NAMALWA (cell line): ENCODE data around the gene OPTC.
A peak's percentile ranks its signal among the peaks of the same experiment; 100 is the strongest.

Experiments
- DNase-seq: peaks from one replicate; pipeline ENCODE4 v3.0.0-alpha.2; 2015; ENCODE audit warnings: low spot score

OPTC gene

GRCh38 chr1:203491664-203492063 lies 2.3 kb upstream of the OPTC start:
- DNase-seq: no peak

DNA sequence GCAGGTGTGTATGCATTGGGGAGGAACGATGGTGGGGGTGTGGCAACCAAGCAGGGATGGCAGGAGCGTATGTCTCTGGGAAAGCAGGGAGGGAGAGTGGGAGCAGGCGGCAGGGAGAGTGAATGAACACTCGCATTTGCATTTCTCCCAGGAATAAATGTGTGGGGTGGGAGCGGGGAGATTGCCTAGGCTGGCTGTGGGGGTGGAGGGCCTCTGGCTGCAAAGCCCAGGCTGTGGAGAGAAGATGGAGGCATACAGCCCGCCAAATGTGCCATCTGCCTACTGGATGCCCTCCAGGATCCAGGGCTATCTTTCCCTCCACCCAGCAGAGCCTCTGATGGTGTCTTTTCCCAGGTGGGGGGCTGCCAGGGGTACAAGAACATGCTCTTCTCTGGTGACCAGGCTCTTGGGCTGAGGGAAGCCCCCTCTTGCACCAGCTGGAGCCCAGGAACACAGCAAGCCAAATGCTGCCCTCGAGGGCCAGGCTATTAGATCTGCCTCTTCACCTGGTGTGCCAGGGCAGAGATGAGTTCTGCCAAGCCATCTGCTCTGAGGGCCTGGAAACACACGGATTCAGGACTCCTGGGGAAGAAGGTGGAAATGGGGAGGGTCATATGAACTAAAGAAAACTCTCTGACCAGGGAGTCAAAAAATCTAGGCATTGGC lies 1.7 kb upstream of the OPTC start:
- DNase-seq: no peak

DNA sequence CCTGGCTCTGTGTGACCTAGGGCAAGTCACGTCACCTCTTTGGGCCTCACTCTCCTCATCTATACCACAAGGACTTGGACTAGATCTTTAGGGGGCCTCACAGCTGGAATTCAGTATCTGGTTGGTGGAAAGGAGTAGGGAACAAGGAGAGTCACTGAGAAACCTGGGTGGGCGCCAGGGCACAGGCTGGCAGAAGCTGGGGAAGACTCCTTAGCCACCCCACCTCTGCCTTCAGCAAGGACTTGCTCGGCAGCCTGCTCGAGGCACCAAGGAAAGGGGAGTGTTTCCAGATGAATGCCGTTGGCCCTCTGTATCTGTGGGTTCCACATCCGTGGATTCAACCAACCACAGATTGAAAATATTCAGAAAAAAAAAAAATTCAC lies 1.2 kb upstream of the OPTC start:
- no peak for DNase-seq

GRCh38 chr1:203495845-203496244 lies 1.9 kb downstream of the OPTC start:
- no peak for DNase-seq

GRCh38 chr1:203497269-203497777 lies 3.4 kb downstream of the OPTC start:
- DNase-seq: no peak

DNA sequence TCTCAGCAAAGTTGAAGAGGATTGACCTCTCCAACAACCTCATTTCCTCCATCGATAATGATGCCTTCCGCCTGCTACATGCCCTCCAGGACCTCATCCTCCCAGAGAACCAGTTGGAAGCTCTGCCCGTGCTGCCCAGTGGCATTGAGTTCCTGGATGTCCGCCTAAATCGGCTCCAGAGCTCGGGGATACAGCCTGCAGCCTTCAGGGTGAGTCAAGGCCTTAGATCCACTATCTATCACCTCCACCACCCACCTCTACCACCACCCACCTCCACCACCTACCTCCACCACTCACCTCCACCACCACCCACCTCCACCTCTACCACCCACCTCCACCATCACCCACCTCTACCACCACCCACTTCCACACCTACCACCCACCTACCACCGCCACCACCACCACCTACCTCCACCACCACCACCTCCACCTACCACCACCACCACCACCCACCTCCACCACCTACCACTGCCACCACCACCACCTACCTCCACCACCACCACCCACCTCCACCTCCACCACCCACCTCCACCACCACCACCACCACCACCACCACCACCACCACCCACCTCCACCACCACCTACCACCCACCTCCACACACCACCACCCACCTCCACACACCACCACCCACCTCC lies 5.8 kb downstream of the OPTC start:
- no peak for DNase-seq

GRCh38 chr1:203500279-203500678 lies 6.3 kb downstream of the OPTC start:
- no peak for DNase-seq

- no peak for DNase-seq
Measured at GRCh38 chr1:203503836-203504235, 9.9 kb downstream of the OPTC start.

DNA sequence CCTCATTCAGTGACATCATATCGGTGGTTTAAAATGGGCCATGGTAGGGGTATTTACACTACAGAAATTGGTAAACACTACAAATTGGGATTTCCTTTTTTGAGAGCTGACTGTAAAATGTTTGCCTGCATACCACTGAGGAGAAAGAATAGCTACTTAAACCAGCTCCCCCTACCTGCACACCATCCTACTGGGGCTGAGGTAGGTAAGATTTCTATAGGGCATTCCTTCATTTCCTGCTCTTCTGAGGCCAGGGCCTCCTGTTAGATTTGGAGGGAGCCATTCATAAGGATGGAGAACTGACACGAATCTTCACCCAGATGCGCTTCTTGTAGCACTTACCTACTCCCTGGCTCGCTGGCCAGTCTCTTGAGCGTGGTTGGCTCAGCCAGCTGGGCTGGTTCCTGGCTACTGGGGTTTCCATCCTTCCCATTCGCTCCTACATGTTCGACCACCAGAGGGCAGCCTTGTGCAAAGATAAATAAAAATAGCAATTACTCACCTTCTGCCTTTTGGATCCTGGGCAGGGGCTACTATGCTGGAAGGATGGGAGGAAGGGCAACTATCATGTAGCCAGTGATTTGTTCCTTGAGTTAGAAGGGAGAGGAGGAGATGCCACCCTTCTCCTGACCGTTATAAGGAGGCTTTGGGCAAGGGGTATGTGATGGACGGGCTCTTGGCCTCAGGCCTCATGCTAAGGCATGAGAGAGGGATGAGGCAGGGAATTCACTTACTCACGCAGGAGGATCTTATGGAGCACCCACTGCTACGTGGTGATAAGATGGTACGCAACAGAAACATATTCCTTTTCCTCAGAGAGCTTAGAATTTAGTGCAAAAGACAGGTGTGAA lies 10.7 kb downstream of the OPTC start:
- peak; percentile 82 for DNase-seq

DNA sequence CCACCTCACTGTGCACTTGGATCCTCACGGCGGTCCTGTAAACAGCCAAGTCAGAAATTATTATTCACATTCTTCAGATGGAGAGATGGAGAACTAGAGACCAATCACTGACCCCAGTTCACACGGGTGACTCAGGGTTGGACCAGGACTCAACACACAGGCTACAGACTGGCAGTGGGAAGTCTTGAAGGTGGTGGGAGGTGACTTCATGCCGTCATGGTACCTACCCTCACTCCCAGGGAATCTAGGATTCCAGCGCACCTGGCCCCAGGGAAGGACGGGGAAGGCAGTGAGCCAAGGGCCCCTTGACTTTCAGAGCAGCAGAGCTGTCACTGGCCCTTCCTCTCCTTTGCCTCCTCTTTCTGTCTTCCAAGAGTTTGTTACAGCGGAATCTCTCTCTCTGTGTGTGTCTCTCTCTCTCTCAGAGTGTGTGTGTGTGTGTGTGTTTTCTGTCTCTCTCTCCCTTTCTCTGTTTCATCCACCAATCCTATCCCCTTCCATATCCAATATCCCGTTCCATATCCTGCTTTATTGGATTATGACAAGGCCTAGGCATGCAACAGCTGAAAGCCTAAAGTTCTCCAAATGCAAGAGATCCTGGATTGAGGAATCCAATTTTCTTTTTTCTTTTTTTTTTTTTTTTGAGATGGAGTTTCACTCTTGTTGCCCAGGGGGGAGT lies 11.7 kb downstream of the OPTC start:
- DNase-seq: no peak

DNA sequence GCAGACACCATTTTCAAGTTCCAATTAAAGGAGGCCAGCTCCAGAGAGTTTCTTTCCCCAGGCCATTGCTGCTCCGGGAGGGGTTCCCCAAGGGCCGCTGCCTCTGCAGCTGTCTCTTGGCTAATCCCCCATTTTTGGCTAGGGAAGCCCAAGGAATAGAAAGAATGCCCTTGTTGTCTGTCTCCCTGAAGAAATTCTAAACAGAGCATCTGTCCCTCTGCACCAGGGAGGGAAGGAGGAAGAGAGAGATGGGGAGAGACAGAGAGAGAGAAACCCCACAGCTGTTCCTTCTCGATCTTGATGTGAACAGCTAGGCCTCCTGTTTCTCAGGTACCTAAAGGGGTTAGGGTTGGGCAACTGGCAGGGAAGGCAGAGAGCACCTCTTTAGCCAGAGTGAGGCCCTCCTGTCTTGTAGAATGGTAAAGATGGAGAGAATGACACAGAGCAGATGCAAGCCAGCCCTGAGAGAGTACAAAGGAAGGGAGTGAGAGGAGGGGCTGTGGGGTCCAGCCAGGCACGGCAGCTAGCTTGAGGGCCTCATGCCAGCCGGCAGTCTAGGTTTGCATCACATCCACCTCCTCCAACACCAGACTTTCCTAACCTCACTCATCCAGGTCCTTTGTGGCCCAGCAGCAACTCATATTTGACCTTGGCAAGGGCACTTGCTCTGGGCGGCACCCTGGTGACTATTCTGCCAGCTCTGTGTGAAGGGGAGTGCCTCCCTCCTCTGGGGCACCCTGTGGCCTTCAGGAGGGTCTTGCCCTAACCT lies 13.1 kb downstream of the OPTC start:
- DNase-seq: no peak

- DNase-seq: no peak
Measured at GRCh38 chr1:203507759-203508158, 13.8 kb downstream of the OPTC start.

GRCh38 chr1:203508463-203509073 lies 14.6 kb downstream of the OPTC start:
- DNase-seq: no peak

DNA sequence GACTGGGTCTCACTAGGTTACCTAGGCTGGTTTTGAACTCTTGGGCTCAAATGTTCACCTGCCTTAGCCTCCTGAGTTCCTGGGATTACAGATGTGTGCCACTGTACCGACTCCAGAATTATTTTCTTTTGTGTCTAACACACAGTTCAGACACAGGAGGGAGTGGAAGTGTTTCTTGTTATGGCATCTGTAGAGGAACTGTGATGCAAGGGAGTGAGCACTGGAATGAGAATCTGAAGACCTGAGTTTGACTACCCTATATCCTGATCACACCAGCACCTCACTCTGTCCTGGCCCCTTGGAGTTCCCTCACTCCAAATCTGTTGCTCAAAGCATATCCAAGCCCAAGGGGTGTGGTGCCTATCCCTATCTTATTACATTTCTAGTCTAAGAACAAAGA lies 15.2 kb downstream of the OPTC start:
- DNase-seq: no peak

DNA sequence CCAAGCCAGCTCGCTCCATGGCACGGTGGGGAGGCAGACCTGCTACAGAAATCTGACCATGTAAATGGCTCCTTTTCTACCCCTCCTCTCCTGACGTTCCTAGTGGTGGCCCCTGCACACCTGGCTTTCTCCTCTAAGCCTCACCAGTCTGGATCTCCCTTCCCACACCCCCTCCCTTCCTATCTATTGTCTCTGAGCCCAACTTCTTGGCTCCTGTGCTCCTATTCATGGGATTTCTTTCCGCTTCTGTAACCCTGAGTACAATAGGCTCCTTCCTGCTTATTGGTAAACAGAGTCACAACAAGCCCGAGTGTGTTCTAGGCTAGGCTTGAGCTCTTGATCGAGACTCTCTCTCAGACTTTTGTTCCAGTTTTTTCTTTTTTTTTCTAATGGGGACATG lies 17.6 kb downstream of the OPTC start:
- no peak for DNase-seq

- no peak for DNase-seq
Measured at GRCh38 chr1:203511930-203512329, 18.0 kb downstream of the OPTC start.

- no peak for DNase-seq
Measured at GRCh38 chr1:203512517-203512847, 18.5 kb downstream of the OPTC start.

- DNase-seq: peak; percentile 12
Measured at GRCh38 chr1:203512848-203513584, 19.1 kb downstream of the OPTC start.

GRCh38 chr1:203513585-203514031 lies 19.7 kb downstream of the OPTC start:
- no peak for DNase-seq

DNA sequence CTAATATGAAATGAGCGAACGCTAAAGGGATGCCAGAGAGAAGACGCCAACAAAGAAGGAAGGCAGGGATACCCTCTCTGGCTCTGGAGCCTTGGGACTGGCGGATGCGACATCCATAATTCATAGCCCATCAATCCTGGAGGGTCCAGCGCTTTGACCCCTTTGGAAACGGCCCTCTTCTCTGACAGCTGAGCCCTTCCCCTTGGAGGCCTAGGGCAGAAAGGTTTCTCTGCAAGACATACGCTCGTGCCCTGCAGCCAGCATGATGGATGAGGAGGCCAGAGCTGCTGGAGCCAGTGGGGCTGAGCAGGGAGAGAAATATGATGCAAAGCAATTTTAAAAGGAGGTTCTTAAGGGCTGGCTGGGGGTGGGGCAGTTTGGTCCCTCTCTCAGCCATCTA lies 22.2 kb downstream of the OPTC start:
- DNase-seq: no peak

- no peak for DNase-seq
Measured at GRCh38 chr1:203516906-203517305, 23.0 kb downstream of the OPTC start.
